Stomach smooth muscle (tissue), 2 donors: ENCODE results near the gene CDH18.
"Not testable (repeated sequence)": the region's sequence is repeated elsewhere in the genome, so short reads cannot be mapped to it uniquely, and the experiment has no call there.

Source experiments
- H3K27ac ChIP-seq: one replicate; pipeline ENCODE4 v1.7.0; 2013; ENCODE audit warnings: mild to moderate bottlenecking, low read length, inconsistent platforms
- H3K27me3 ChIP-seq, 2 donors: one replicate each; pipeline ENCODE4 v1.7.0; 2013; ENCODE audit warnings: low read length in 2 of 2; ENCODE audit not compliant: insufficient read depth in 2 of 2, control insufficient read depth in 1 of 2
- H3K36me3 ChIP-seq, 2 donors: one replicate each; pipeline ENCODE4 v1.7.0; 2013; ENCODE audit warnings: low read length in 2 of 2; ENCODE audit not compliant: control insufficient read depth in 2 of 2, insufficient read depth in 2 of 2
- H3K4me1 ChIP-seq: one replicate; pipeline ENCODE4 v1.7.0; 2013; ENCODE audit warnings: low read length; ENCODE audit not compliant: control insufficient read depth, insufficient read depth
- H3K4me3 ChIP-seq, 2 donors: one replicate each; pipeline ENCODE4 v1.7.0; 2013; ENCODE audit warnings: low read length in 2 of 2
- H3K9ac ChIP-seq, 2 donors: one replicate each; pipeline ENCODE4 v1.7.0; 2013; ENCODE audit warnings: low read length in 2 of 2, mild to moderate bottlenecking in 1 of 2
- H3K9me3 ChIP-seq, 2 donors: one replicate each; pipeline ENCODE4 v1.7.0; 2013; ENCODE audit warnings: low read length in 2 of 2; ENCODE audit not compliant: control insufficient read depth in 2 of 2
- donor health status: healthy.
- donor health status: Pancreatic carcinoma.

Gene CDH18

DNA sequence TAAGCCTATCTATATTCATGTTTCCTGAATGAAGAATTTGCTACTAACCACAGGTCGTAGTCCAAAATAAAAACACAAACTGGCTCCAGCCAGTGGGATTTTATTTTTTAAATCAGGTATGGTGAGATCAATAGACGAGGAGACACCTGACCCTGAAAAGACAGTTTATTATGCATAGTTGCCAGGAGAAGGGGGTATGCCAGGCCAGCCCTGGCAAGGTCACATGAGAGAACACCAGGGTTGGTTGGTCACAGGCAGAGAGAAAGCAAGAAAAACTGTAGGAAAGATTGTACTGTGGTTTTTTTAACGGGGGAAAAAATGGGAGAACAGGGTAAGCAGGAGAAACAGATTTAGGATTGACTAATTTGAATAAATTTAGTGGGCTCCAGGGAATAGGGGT, 125.3 kb downstream of the CDH18 start:
- no peaks in the 10 kb centered on the region for H3K36me3 ChIP-seq
- no peak overlapping the region for H3K4me3 ChIP-seq
- no peaks in the 10 kb centered on the region for H3K9me3 ChIP-seq
- H3K27ac ChIP-seq = no peak overlapping the region
- no peaks in the 10 kb centered on the region for H3K4me1 ChIP-seq
- H3K27me3 ChIP-seq = no peaks in the 10 kb centered on the region
- H3K9ac ChIP-seq = no peak overlapping the region

GRCh38 chr5:19859020-19859419, 129.0 kb downstream of the CDH18 start:
- Histone ChIP-seq H3K4me1 (no peaks in the 10 kb centered on the region), H3K36me3 (no peaks in the 10 kb centered on the region), H3K4me3 (no peak overlapping the region), H3K9me3 (no peaks in the 10 kb centered on the region), H3K27ac (no peak overlapping the region), H3K27me3 (no peaks in the 10 kb centered on the region), H3K9ac (no peak overlapping the region)

- Histone ChIP-seq H3K4me1 (no peaks in the 10 kb centered on the region), H3K9me3 (no peaks in the 10 kb centered on the region), H3K4me3 (no peak overlapping the region), H3K27ac (no peak overlapping the region), H3K27me3 (no peaks in the 10 kb centered on the region), H3K36me3 (no peaks in the 10 kb centered on the region), H3K9ac (no peak overlapping the region)
These were observed 132.1 kb downstream of the CDH18 start for GRCh38 chr5:19855931-19856330.

DNA sequence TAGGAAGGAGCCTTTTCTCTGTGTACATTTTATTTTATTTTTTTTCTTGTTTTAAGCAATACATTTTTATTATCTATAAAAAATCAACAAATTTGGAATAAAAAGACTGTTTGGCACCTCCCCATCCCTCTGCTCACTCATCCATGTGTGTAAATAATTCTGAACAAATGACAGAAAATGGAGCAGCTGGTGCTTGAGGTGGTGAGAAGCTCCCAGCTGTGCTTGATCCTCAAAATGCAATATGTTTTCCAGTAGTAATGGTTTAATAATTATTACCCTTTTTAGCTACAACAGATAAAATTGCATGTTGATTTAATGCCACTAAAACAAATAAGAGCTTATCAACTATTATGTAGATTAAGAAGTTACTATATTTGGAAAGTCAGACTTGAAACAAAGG, 132.5 kb downstream of the CDH18 start:
- no peak overlapping the region for H3K9ac ChIP-seq
- H3K9me3 ChIP-seq = no peaks in the 10 kb centered on the region
- no peaks in the 10 kb centered on the region for H3K36me3 ChIP-seq
- H3K27me3 ChIP-seq = no peaks in the 10 kb centered on the region
- no peak overlapping the region for H3K27ac ChIP-seq
- H3K4me1 ChIP-seq = no peaks in the 10 kb centered on the region
- no peak overlapping the region for H3K4me3 ChIP-seq

GRCh38 chr5:19855031-19855430, 133.0 kb downstream of the CDH18 start:
- H3K27me3 ChIP-seq = no peaks in the 10 kb centered on the region
- no peaks in the 10 kb centered on the region for H3K4me1 ChIP-seq
- no peak overlapping the region for H3K27ac ChIP-seq
- H3K9ac ChIP-seq = no peak overlapping the region
- H3K4me3 ChIP-seq = no peak overlapping the region
- no peaks in the 10 kb centered on the region for H3K36me3 ChIP-seq
- no peaks in the 10 kb centered on the region for H3K9me3 ChIP-seq

GRCh38 chr5:19853616-19854240, 134.3 kb downstream of the CDH18 start:
- H3K4me3 ChIP-seq = no peak overlapping the region
- H3K27me3 ChIP-seq = no peaks in the 10 kb centered on the region
- H3K4me1 ChIP-seq = no peaks in the 10 kb centered on the region
- no peak overlapping the region for H3K27ac ChIP-seq
- no peaks in the 10 kb centered on the region for H3K9me3 ChIP-seq
- H3K36me3 ChIP-seq = no peaks in the 10 kb centered on the region
- H3K9ac ChIP-seq = no peak overlapping the region

DNA sequence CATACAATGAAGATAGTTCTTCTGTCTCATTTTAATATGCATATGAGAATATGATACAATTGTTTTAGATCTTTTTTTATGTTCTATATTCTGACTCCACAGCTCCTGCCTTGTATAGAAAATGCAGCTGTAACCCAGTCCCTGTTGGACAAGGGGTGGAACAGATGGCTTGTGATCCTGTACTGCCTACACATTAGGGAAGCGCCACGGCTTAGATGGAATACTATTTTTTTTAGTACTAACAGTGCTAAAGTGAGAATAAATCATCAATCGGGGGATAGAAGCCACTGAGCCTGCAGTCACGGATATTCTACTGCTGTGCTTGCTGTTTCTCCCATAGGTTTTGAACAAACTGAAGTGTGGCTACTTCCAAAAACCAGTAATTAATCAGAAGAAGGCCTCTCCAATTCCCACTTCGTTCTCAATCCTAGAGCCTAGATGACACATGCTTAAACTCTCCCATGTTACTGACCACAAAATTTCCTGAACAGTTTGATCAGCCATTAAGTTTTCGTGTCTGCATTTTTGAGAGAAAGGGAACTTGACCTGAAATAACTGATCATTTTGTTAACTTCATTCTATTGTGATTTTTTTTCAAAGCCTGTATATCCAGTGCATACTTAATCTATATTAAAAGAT, 150.3 kb downstream of the CDH18 start:
- Histone ChIP-seq H3K4me3 (no peak overlapping the region), H3K9ac (no peak overlapping the region), H3K9me3 (no peaks in the 10 kb centered on the region), H3K36me3 (no peaks in the 10 kb centered on the region), H3K4me1 (no peaks in the 10 kb centered on the region), H3K27me3 (no peaks in the 10 kb centered on the region), H3K27ac (no peak overlapping the region)

- H3K27me3 ChIP-seq = no peaks in the 10 kb centered on the region
- H3K4me3 ChIP-seq = no peak overlapping the region
- H3K4me1 ChIP-seq = no peaks in the 10 kb centered on the region
- no peaks in the 10 kb centered on the region for H3K9me3 ChIP-seq
- no peaks in the 10 kb centered on the region for H3K36me3 ChIP-seq
- H3K27ac ChIP-seq = no peak overlapping the region
- H3K9ac ChIP-seq = no peak overlapping the region
These were observed 152.6 kb downstream of the CDH18 start for GRCh38 chr5:19835442-19835841.

DNA sequence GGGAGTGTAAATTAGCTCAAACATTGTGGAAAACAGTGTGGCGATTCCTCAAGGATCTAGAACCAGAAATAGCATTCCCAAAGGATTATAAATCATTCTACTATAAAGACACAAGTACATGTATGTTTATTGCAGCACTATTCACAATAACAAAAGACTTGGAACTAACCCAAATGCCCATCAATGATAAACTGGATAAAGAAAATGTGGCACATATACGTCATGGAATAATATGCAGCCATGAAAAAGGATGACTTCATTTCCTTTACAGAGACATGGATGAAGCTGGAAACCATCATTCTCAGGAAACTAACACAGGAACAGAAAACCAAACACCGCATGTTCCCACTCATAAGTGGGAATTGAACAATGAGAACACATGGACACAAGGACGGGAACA, 175.3 kb downstream of the CDH18 start:
- H3K36me3 ChIP-seq, H3K27ac ChIP-seq, H3K4me1 ChIP-seq, H3K9ac ChIP-seq, H3K4me3 ChIP-seq, H3K9me3 ChIP-seq, H3K27me3 ChIP-seq: not testable (repeated sequence)

- Histone ChIP-seq H3K4me3 (no peak overlapping the region), H3K9ac (no peak overlapping the region), H3K9me3 (no peaks in the 10 kb centered on the region), H3K27me3 (no peaks in the 10 kb centered on the region), H3K27ac (no peak overlapping the region), H3K4me1 (no peaks in the 10 kb centered on the region), H3K36me3 (no peaks in the 10 kb centered on the region)
These were observed 181.2 kb downstream of the CDH18 start for GRCh38 chr5:19806756-19807155.

DNA sequence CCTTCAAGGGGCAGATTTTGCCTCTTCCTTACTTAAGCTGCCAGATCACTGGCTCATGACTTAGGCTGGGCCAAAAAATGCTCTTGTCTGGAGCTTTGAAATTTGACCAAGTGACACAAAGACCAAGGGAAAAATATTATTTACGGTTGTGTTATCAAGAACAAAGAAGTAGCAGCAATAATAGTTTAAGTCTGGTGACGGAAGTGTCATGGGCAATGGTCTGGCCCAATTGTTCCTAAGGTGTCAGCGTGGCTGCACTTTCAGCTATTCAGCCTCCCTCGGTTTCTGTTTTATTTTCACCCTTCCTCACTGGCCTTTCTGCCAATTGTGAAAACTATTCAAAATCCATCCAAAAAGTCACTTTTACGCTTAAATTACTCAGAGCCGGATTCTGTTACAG, 185.3 kb downstream of the CDH18 start:
- H3K27ac ChIP-seq = no peak overlapping the region

More for the DNA sequence above, 185.3 kb downstream of the CDH18 start:
- Histone ChIP-seq H3K4me1 (no peaks in the 10 kb centered on the region), H3K36me3 (no peaks in the 10 kb centered on the region), H3K9ac (no peak overlapping the region), H3K9me3 (no peaks in the 10 kb centered on the region), H3K27me3 (no peaks in the 10 kb centered on the region), H3K4me3 (no peak overlapping the region)
